Measurements from ENCODE around the gene METTL15. TPM values are rescaled to one million over a fixed set of nuclear protein-coding genes. Genes with fewer than 3 reads are reported as not detected.

METTL15 gene
- total and polyA plus RNA-seq, 2 of the 8 experiments (the other 6 are each of a cell fraction or from before 2014, with no cell fraction given), result 5.4 to 10.5 TPM

GRCh38 chr11:28350216-28350615, 242.0 kb downstream of the METTL15 start:
- no peak overlapping the region for H4K8ac ChIP-seq (ENCODE audit: extremely low read depth, insufficient read depth, low read length)
- H3K23me2 ChIP-seq (ENCODE audit: low read depth, low read length), result no peaks in the 10 kb centered on the region; the same call in 1 of the 2 replicates
- no peak overlapping the region for H4K91ac ChIP-seq (replicated peaks; ENCODE audit: insufficient read length, low read length)
- no peak for DNase-seq (ENCODE audit: low read depth in 1 of 2, low spot score in 2 of 2)
- no peak overlapping the region for H2BK15ac ChIP-seq (ENCODE audit: low read length)
- H3K9me3 ChIP-seq (ENCODE audit: insufficient read depth in 2 of 2, low read depth in 1 of 2, low read length in 1 of 2), result no peaks in the 10 kb centered on the region
- no peak overlapping the region for H3K14ac ChIP-seq (ENCODE audit: insufficient read length)
- no peaks in the 10 kb centered on the region for H3K4me1 ChIP-seq (replicated peaks in 1 of 4; ENCODE audit: control insufficient read depth in 3 of 4, insufficient read depth in 4 of 4, low read length in 3 of 4)
- H3K4me3 ChIP-seq (ENCODE audit: extremely low read depth in 1 of 4, insufficient read depth in 2 of 4, low read depth in 3 of 4, low read length in 4 of 4), result no peak overlapping the region
- no peak overlapping the region for H2BK12ac ChIP-seq (ENCODE audit: low read depth, low read length)
- no peak overlapping the region for H3K4ac ChIP-seq (replicated peaks; ENCODE audit: insufficient read length, low read depth, low read length)
- no peak overlapping the region for H2AK5ac ChIP-seq (ENCODE audit: low read depth, low read length)
- no peak overlapping the region for H4K5ac ChIP-seq (ENCODE audit: insufficient read length, low read depth, low read length)
- no peak overlapping the region for H3K18ac ChIP-seq (ENCODE audit: extremely low read depth, low read length)
- no peak overlapping the region for H3K9ac ChIP-seq (replicated peaks in 1 of 4; ENCODE audit: extremely low read depth in 1 of 4, low read depth in 3 of 4, low read length in 3 of 4)
- TF ChIP-seq CEBPB (IDR thresholded peaks at IDR 0.05; ENCODE audit: low read depth, low read length) (no peak), RNF2 (IDR thresholded peaks at IDR 0.05; ENCODE audit: borderline replicate concordance, low read depth, low read length, missing control alignments, poor library complexity, severe bottlenecking) (no peak)
- no peaks in the 10 kb centered on the region for H3K36me3 ChIP-seq (ENCODE audit: control insufficient read depth in 2 of 4, insufficient read depth in 4 of 4, low read length in 3 of 4)
- no peak overlapping the region for H2BK5ac ChIP-seq (ENCODE audit: low read depth, low read length)
- H3K23ac ChIP-seq (ENCODE audit: insufficient read length), result no peak overlapping the region
- ChIA-PET POLR2A (ENCODE audit: partially characterized antibody) (no interaction called here), CTCF (ENCODE audit: partially characterized antibody) (interaction anchor here (0.7 kb wide), 2 partner anchors 9 to 347 kb away, joined by 4 read pairs; no protein-coding TSS in a partner anchor)
- H2BK120ac ChIP-seq (replicated peaks; ENCODE audit: low read depth, low read length), result no peak overlapping the region
- no peaks in the 10 kb centered on the region for H4K20me1 ChIP-seq (replicated peaks in 1 of 2; ENCODE audit: control insufficient read depth in 1 of 2, insufficient read depth in 2 of 2, low read length in 2 of 2)
- H3K79me1 ChIP-seq (ENCODE audit: low read depth, low read length), result no peaks in the 10 kb centered on the region
- H3K27ac ChIP-seq (ENCODE audit: low read depth, low read length), result no peak overlapping the region
- H3K27me3 ChIP-seq (replicated peaks in 1 of 4; ENCODE audit: control insufficient read depth in 3 of 4, extremely low read depth in 1 of 4, insufficient read depth in 3 of 4, low read length in 3 of 4), result peaks cover 0 to 1% (median 0%) of the 10 kb centered on the region in 4 experiments; a peak in 1 of 7 replicates
- no peak overlapping the region for H3K56ac ChIP-seq (replicated peaks; ENCODE audit: insufficient read length, low read depth, low read length)
- H3K4me2 ChIP-seq (ENCODE audit: insufficient read depth in 1 of 2, low read depth in 2 of 2, low read length in 2 of 2), result no peak overlapping the region
- FAIRE-seq, result no peak
- no peak overlapping the region for H2BK20ac ChIP-seq (ENCODE audit: low read length)
- no peaks in the 10 kb centered on the region for H3K79me2 ChIP-seq (ENCODE audit: control insufficient read depth in 1 of 2, insufficient read depth in 2 of 2, low read length in 2 of 2)
- H2AFZ ChIP-seq (ENCODE audit: low read length), result no peak overlapping the region
